K562 (cell line): Measurements from ENCODE around the gene BIRC5. TPM values are rescaled to one million over a fixed set of nuclear protein-coding genes. Genes with fewer than 3 reads are reported as not detected.
A peak's percentile ranks its signal among the peaks of the same experiment; 100 is the strongest.

ENCODE experiments used
- GMEB1 ChIP-seq: fragments of 250-450 bp; sonication (Bioruptor Pico); IDR thresholded peaks from 2 replicates; pipeline ENCODE4 v1.4.0; 2020; ENCODE audit warnings: mild to moderate bottlenecking
- IFI16 ChIP-seq: fragments of 250-450 bp; sonication (Bioruptor Pico); IDR thresholded peaks from 2 replicates; pipeline ENCODE4 v2.1.2; 2022; ENCODE audit warnings: mild to moderate bottlenecking, inconsistent platforms
- NKRF ChIP-seq: fragments of 450-650 bp; IDR thresholded peaks from 2 replicates; pipeline ENCODE4 v1.6.1; 2016; ENCODE audit warnings: borderline replicate concordance
- POLR2B ChIP-seq: fragments of 450-650 bp; IDR thresholded peaks from 2 replicates; pipeline ENCODE4 v1.6.1; 2018; ENCODE audit warnings: low read depth; ENCODE audit not compliant: partially characterized antibody
- RBBP5 ChIP-seq: fragments of 200-600 bp; sonication (generic); IDR thresholded peaks from 2 replicates; pipeline ENCODE4 v1.6.1; 2012; ENCODE audit warnings: borderline replicate concordance, mild to moderate bottlenecking, low read length, control low read depth, inconsistent platforms; ENCODE audit not compliant: insufficient read depth, poor library complexity, severe bottlenecking
- RREB1 ChIP-seq: fragments of 250-450 bp; sonication (Bioruptor Pico); IDR thresholded peaks from 2 replicates; pipeline ENCODE4 v1.4.0; 2020
- SAP30 ChIP-seq: fragments of 200-600 bp; sonication (generic); IDR thresholded peaks from 2 replicates; pipeline ENCODE4 v1.6.1; 2012; ENCODE audit warnings: borderline replicate concordance, low read depth, mild to moderate bottlenecking, moderate library complexity, low read length, control low read depth, inconsistent platforms; ENCODE audit not compliant: insufficient read depth, poor library complexity, severe bottlenecking
- polyA plus RNA-seq, 8 experiments: library from polyadenylated mRNA; depleted of rRNA in 4 of 8; stranded (reverse) in 5 of 8; unstranded in 3 of 8; fragments of >200 nt; fragmentation: Nextera tagmentation in 2 of 8; fragmentation: Illumina TruSeq in 1 of 8; extraction: Ambion mirVana in 2 of 8; extraction: Trizol in 1 of 8; gene quantifications; 2 replicates each; pipeline versions ENCODE4 v1.2.1 to v1.2.3, GENCODE V29; 2011 to 2014; ENCODE audit warnings: inconsistent platforms in 1 of 8, missing spikeins in 1 of 8
- total RNA-seq, 7 experiments: library from RNA; depleted of rRNA in 6 of 7; stranded (reverse); fragments of >200 nt in 6 of 7; fragmentation: Illumina TruSeq in 2 of 7; extraction: Trizol in 2 of 7; gene quantifications; 2 replicates each; pipeline versions ENCODE4 v1.2.1 to v1.2.3, GENCODE V29; 2011 to 2021; ENCODE audit warnings: low replicate concordance in 1 of 7
- TF ChIP-seq, protein P1 (sequence below), 2 experiments: fragments of 150-350 bp in 1 of 2; IDR thresholded peaks; 2 replicates each; pipeline ENCODE4 v1.6.1; 2012 to 2016; ENCODE audit warnings: low read depth in 2 of 2, low read length in 2 of 2, mild to moderate bottlenecking in 1 of 2, moderate library complexity in 1 of 2

Gene BIRC5
- total and polyA plus RNA-seq, 9 of the 15 experiments (the other 6 are each of a cell fraction or from before 2014, with no cell fraction given) = 64.4 to 140 (median 101) TPM

DNA sequence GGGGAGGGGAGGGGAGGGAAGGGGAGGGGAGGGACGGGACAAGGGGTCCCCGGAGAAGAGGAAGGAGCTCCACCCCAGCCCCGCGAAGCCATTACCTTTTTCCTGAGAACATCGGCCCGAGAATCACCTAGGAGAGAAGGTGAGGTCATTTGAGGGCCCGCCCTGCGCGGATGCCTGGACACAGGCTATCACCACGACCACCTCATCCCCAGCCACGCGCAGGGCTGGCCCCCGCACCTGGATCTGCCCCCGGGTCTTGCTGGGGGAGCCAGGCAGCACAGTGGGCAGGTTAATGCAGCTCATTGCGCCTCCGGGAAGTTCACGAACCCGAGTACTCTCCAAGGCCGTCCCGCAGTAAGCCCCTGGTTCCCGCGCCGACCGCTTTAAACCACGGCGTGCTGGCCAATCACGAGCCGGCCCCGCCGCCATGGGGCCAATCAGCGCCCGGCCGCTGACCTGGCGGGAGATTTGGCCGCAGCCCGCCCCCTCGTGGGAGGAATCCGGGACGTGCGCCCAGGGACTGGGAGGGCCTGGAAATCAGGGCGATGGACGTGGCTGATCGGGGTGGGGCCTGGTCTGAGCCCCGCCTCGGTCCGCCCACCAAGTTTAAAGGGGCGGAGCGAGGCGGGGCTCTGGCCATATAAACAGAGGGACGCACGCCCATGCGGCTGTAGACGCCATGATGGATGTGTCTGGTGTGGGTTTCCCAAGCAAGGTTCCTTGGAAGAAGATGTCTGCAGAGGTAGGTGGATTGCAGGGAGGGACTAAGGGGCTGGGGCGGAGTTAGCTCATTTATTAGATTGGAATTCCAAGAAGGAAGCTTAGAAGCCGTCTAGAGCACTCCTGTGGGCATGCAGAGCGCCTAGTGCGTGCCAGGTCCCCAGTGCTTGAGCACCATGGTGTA lies 27.1 kb upstream of the BIRC5 start, which contains the start of the genes AFMID and TK1 (continued):
- TF ChIP-seq RREB1 (CRISPR knock-in tag) (0 out of 2 replicates have a peak, but pooled peaks have one; percentile 15), SAP30 (peak; percentile 95), POLR2B (peak; percentile 87), IFI16 (CRISPR knock-in tag) (no peak), GMEB1 (CRISPR knock-in tag) (0 out of 2 replicates have a peak, but pooled peaks have one; percentile 10), NKRF (peak; percentile 76), RBBP5 (no peak)
- TF ChIP-seq, protein P1, sequence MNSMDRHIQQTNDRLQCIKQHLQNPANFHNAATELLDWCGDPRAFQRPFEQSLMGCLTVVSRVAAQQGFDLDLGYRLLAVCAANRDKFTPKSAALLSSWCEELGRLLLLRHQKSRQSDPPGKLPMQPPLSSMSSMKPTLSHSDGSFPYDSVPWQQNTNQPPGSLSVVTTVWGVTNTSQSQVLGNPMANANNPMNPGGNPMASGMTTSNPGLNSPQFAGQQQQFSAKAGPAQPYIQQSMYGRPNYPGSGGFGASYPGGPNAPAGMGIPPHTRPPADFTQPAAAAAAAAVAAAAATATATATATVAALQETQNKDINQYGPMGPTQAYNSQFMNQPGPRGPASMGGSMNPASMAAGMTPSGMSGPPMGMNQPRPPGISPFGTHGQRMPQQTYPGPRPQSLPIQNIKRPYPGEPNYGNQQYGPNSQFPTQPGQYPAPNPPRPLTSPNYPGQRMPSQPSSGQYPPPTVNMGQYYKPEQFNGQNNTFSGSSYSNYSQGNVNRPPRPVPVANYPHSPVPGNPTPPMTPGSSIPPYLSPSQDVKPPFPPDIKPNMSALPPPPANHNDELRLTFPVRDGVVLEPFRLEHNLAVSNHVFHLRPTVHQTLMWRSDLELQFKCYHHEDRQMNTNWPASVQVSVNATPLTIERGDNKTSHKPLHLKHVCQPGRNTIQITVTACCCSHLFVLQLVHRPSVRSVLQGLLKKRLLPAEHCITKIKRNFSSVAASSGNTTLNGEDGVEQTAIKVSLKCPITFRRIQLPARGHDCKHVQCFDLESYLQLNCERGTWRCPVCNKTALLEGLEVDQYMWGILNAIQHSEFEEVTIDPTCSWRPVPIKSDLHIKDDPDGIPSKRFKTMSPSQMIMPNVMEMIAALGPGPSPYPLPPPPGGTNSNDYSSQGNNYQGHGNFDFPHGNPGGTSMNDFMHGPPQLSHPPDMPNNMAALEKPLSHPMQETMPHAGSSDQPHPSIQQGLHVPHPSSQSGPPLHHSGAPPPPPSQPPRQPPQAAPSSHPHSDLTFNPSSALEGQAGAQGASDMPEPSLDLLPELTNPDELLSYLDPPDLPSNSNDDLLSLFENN (IDR thresholded peaks at IDR 0.05; ENCODE audit: low read depth in 2 of 2, low read length in 2 of 2) = no peak; a peak in 1 of 4 replicates
